Large intestine (tissue), 3 donors: ENCODE results near the gene PTPRF. TPM values are rescaled to one million over a fixed set of nuclear protein-coding genes. Genes with fewer than 3 reads are reported as not detected.

ENCODE experiments used
- DNase-seq, 2 donors: peaks; one replicate each; pipeline versions ENCODE4 v3.0.0 to v3.0.0-alpha.2; 2013
- H3K27ac ChIP-seq: one replicate; pipeline ENCODE4 v1.5.1; 2013; ENCODE audit warnings: low read length
- H3K27me3 ChIP-seq: 2 replicates; pipeline ENCODE4 v1.6.1; 2013; ENCODE audit warnings: low read length; ENCODE audit not compliant: control insufficient read depth, insufficient read depth
- H3K36me3 ChIP-seq: 2 replicates; pipeline ENCODE4 v1.6.1; 2013; ENCODE audit warnings: low read length; ENCODE audit not compliant: control insufficient read depth, insufficient read depth
- H3K4me1 ChIP-seq: one replicate; pipeline ENCODE4 v1.6.1; 2013; ENCODE audit warnings: low read length; ENCODE audit not compliant: control insufficient read depth, insufficient read depth
- H3K4me3 ChIP-seq: one replicate; pipeline ENCODE4 v1.5.1; 2013; ENCODE audit warnings: low read length
- H3K9me3 ChIP-seq: one replicate; pipeline ENCODE4 v1.6.1; 2013; ENCODE audit warnings: mild to moderate bottlenecking, low read depth, low read length, moderate library complexity; ENCODE audit not compliant: control insufficient read depth
- WGBS: methylation state at CpG from one replicate; pipeline ENCODE4 v1.1.5; 2013; ENCODE audit warnings: low lambda C conversion rate; ENCODE audit not compliant: insufficient coverage; 5-methylcytosine and 5-hydroxymethylcytosine counted together
- polyA plus RNA-seq: library from polyadenylated mRNA; unstranded; fragments of 120-200 nt; gene quantifications from one replicate; pipeline ENCODE4 v1.2.1, GENCODE V29; 2013

PTPRF gene
- polyA plus RNA-seq, 1 donor = 257 TPM

DNA sequence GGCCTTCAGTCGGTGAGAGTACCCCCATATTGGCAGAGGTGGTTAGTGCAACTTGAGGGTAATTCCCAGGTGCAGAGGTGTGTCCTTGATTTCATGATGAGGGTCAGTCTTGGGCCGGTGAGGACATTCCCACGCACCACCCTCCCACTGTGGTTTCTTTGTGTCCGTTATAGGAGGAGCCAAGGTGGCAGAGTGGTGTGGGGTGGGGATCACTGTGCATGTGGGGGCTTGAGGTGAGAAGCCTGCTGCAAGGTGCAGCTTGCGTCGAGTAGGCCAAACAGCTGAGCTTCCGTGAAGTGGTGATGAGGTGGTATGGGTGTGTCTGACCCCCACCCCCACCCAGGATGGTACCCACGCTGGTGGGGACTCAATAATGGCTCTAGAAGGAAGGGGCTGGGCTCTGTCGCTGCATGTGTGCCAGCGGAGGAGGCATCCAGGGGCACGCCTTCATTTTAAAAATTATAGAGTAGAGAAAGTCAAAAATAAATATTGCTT lies 6.2 kb downstream of the PTPRF start:
- H3K4me1 ChIP-seq = peaks cover 86% of the 10 kb centered on the region
- peaks cover 33% of the 10 kb centered on the region for H3K36me3 ChIP-seq
- H3K27me3 ChIP-seq = no peaks in the 10 kb centered on the region
- DNase-seq = no peak
- peak overlapping the region; percentile 95 for H3K27ac ChIP-seq
- WGBS = no CpG with 5 or more reads among the region's 11 CpGs
- no peak overlapping the region for H3K4me3 ChIP-seq
- no peaks in the 10 kb centered on the region for H3K9me3 ChIP-seq

DNA sequence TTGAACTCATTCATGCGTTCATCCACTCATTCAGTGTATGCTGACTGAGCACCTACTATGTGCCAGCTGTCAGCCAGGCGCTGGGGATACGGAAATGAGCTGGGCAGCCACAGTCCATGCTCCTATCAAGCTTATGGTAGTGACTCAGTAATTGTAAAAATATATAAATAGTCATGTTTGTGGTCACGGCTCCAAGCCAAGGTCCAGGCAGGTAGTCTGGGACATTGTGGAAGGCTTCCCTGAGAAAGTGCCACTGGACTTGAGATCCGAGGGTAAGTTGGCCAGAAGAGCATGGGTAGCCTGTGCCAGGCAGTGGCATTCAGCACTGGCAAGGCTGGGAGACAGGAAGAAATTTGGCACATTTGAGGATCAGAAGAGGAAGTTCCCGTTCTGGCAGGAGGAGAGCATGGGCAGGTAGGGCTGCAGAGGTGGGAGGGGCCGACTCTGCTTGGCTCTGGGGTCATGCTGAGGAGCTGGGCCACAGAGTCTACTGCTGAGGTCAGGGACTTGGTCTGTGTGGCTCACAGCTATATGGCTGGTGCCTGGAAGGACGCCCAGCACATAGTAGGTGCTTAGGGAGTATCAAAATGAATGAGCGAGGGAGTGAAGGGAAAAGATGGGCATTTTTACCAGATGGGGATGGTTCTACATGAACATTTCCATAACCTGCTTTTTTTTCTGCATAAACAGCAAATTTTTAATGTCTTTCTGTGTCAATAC lies 6.9 kb downstream of the PTPRF start:
- Histone ChIP-seq H3K27me3 (no peaks in the 10 kb centered on the region), H3K4me1 (peaks cover 91% of the 10 kb centered on the region), H3K36me3 (peaks cover 33% of the 10 kb centered on the region), H3K9me3 (no peaks in the 10 kb centered on the region), H3K27ac (peak overlapping the region; percentile 95), H3K4me3 (no peak overlapping the region)
- peak in 1 of 2 donors; percentile 64 for DNase-seq
- 90% methylated on average over 2 of the region's 9 CpGs for WGBS

DNA sequence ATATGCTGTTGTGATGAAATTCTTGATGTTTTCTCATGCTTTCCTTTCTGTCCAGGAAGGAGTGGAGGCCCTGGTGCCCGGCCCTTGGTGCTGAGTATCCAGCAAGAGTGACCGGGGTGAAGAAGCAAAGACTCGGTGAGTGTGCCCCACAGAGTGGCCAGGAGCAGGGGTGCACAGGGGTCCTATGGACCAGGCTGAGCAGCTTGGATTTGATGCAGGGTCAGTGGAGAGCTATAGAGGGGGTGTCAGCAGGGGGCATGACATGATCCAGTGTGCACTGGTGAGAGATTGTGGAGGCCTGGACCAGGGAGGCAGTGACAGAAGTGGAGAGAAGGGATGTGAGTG lies 7.4 kb downstream of the PTPRF start:
- Histone ChIP-seq H3K27me3 (no peaks in the 10 kb centered on the region), H3K4me3 (no peak overlapping the region), H3K9me3 (no peaks in the 10 kb centered on the region), H3K36me3 (peaks cover 36% of the 10 kb centered on the region), H3K4me1 (peaks cover 91% of the 10 kb centered on the region), H3K27ac (peak overlapping the region; percentile 95)
- no peak for DNase-seq
- no CpG with 5 or more reads among the region's 3 CpGs for WGBS

DNA sequence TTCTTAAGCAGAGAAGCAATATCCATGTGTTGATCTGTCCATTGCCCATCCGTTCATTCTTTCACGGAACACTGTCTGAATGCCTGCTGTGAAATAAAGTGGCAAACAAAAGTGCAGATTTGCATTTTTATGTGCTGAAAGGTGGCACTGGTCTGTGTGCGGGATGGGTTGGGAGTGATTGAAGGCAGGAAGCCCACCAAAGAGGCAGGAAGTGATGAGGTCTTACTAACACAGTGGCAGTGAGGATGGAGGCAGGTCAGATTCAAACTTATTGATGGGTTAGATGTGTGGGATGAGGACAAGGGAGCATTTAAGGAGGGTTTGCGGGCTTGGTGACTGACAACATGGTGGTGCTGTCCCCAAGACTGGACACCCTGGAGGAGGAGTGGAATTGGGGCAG lies 8.3 kb downstream of the PTPRF start:
- no peak overlapping the region for H3K27ac ChIP-seq
- H3K36me3 ChIP-seq = peaks cover 39% of the 10 kb centered on the region
- WGBS = no CpG with 5 or more reads among the region's 4 CpGs
- H3K9me3 ChIP-seq = no peaks in the 10 kb centered on the region
- no peak for DNase-seq
- H3K4me3 ChIP-seq = no peak overlapping the region
- H3K4me1 ChIP-seq = peaks cover 91% of the 10 kb centered on the region
- H3K27me3 ChIP-seq = no peaks in the 10 kb centered on the region

DNA sequence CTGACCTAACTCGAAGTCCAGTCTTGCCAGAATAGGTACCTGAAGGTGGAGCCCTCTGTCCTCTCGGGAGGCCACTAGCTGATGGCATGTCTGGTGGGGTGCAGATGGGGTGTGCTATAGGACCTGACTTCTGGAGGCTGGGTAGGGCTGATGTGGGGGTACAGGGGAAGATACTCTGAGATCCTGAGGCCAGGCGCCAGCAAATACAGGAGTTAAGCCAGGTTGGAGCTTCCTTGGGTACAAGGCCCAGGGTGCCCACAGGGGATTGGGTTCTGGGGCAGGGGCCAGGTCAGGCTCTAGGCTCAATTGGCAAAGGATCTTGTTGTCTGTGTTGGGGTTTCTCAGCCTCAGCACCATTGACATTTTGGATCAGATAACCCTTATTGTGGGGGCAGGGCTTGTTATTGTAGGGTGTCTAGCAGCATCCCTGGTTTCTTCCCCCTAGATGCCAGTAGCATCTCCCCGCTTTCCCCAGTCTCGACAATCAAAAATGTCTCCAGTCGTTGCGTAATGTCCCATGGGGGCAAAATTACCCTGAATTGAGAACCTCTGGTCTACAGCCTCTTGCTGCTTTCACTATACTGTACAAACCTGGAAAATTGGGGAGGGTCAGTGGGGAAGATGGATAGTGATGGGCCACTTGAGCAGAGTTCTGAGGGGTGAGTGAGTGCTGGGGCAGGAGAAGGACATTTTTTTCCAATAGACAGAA lies 9.2 kb downstream of the PTPRF start:
- no CpG with 5 or more reads among the region's 7 CpGs for whole genome bisulfite sequencing
- peak overlapping the region; percentile 94 for H3K27ac ChIP-seq
- H3K4me3 ChIP-seq = no peak overlapping the region
- H3K36me3 ChIP-seq = peaks cover 40% of the 10 kb centered on the region
- H3K27me3 ChIP-seq = no peaks in the 10 kb centered on the region
- no peak for DNase-seq
- no peaks in the 10 kb centered on the region for H3K9me3 ChIP-seq
- H3K4me1 ChIP-seq = peaks cover 91% of the 10 kb centered on the region

DNA sequence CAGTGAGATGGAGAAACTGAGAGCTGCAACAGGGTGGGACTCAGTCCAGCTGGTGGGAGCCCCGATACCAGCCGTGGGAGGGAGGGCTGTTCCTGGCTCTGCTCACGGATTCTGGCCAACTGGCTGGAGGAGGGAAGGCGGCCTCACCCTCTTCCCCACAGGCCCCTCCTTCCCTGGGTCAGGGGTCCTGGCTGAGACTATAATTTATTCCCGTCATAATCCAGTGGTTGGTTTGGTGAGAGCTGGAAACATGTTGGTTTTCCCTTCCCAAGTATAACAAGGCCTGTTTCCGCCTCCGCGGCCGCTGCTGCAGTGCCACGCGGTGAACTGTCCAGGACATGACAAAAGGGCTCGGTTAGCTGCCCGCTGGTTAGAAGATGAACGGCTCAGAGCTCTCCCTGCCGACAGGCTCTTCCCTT lies 10.0 kb downstream of the PTPRF start:
- Histone ChIP-seq H3K4me3 (no peak overlapping the region), H3K27ac (peak overlapping the region; percentile 94), H3K36me3 (peaks cover 47% of the 10 kb centered on the region), H3K4me1 (peaks cover 90% of the 10 kb centered on the region), H3K27me3 (no peaks in the 10 kb centered on the region), H3K9me3 (no peaks in the 10 kb centered on the region)
- WGBS = no CpG with 5 or more reads among the region's 15 CpGs
- DNase-seq = no peak

DNA sequence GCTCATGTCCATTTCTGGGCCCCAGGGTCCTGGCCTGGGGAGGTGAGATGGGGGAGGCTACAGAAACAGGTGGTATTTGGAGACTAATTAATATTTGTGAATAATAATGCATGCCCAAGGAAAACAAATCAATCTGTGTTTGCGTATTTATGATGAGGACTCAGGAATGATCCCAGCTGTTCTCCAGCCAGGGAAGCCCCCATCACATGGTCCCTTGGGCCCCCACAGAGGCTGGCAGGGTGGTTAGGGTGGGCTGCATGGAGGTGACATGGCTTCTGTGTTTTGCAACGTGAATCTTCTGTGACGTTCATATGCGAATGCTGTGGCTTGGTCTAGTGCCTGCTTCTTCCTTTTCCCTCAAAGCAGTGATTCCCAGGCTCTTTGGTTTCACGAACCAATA lies 10.5 kb downstream of the PTPRF start:
- WGBS = no CpG with 5 or more reads among the region's 5 CpGs
- H3K4me1 ChIP-seq = peaks cover 89% of the 10 kb centered on the region
- H3K9me3 ChIP-seq = no peaks in the 10 kb centered on the region
- H3K36me3 ChIP-seq = peaks cover 47% of the 10 kb centered on the region
- peak overlapping the region; percentile 94 for H3K27ac ChIP-seq
- no peak for DNase-seq
- no peaks in the 10 kb centered on the region for H3K27me3 ChIP-seq
- H3K4me3 ChIP-seq = no peak overlapping the region

DNA sequence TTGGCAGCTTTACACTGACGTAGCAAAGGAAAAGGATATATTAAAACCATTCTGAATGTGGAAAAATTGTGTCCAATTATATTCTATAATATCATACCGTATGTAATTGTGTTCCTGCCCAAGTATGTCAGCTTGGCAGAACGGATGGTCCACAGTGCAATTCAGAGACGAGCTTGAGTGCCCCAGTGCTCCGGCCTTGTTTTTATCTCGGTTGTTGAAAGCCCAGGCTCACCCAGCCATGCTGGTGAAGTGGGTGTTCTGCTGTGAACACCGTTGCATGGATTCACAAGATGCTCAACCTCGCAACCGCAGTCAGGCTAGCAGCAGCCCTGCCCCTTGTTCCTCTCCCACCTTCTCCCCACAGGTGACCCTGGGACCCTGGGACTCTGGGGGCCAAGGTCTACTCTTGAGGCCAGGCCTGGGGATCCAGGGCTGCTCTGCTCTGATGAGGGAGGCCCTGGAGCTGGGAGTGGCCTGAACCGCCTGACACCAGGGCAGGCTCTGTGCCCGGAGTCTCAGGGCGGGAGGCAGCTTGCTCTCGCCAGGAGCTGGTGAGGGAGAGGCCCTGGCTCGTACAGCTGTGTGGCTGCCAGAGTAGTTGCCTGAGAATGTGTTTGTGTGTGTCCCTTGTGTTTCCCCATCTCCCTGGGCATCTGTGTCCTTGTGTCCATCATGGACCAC lies 11.2 kb downstream of the PTPRF start:
- H3K9me3 ChIP-seq = no peaks in the 10 kb centered on the region
- no CpG with 5 or more reads among the region's 14 CpGs for WGBS
- peaks cover 53% of the 10 kb centered on the region for H3K36me3 ChIP-seq
- peaks cover 89% of the 10 kb centered on the region for H3K4me1 ChIP-seq
- H3K27me3 ChIP-seq = no peaks in the 10 kb centered on the region
- DNase-seq = peak; percentile 92 to 96
- H3K4me3 ChIP-seq = no peak overlapping the region
- peak overlapping the region; percentile 94 for H3K27ac ChIP-seq

DNA sequence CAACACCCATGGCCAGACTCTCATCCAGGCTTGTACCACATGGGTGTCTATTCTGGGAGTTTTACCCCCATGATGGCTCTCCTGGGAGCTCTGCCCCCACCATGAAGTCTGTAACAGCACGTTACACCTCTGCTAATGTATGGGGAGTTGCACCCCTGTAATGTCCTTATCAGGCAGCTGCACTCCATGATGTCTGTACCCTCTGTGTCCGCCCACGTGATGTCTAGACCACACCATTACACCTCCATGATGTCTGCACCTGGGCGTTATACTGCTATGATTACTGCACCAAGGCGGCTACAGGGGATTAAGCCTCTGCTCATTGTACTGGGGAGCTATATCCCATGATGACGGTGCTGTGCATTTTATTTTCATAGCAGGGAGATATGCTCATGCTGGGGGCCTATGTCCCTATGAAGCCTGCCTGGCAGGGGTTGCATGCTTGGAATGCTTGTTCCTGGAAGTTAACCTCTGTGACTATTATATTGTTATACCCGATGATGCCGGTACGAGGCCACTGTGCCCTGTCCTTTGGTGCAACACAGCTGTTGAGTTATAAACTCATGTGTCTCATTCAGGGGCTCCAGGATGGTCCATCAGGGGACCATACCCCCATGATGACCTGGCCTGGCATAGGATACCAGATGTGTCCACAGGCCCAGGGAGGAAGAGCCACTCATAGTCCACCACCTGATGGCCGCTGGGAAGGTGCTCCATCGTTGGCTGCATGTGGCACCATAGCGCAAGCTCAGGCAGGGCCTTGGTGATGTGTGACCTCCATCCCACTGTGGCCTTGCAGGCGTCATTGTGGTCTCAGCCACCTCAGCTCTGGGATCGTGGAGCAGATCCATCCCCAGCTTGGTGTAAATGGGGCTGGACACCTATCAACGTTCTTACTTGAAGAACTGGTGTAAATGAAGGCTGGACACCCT lies 12.1 kb downstream of the PTPRF start:
- WGBS = no CpG with 5 or more reads among the region's 15 CpGs
- peaks cover 89% of the 10 kb centered on the region for H3K4me1 ChIP-seq

More for the DNA sequence above, 12.1 kb downstream of the PTPRF start:
- peak in 1 of 2 donors; percentile 58 for DNase-seq
- H3K27me3 ChIP-seq = no peaks in the 10 kb centered on the region
- H3K4me3 ChIP-seq = no peak overlapping the region
- no peaks in the 10 kb centered on the region for H3K9me3 ChIP-seq
- peak overlapping the region; percentile 94 for H3K27ac ChIP-seq
- H3K36me3 ChIP-seq = peaks cover 61% of the 10 kb centered on the region
